GM06990 (cell line): ENCODE results near the gene LRRC32.
A peak's percentile ranks its signal among the peaks of the same experiment; 100 is the strongest.
"Not testable (repeated sequence)": the region's sequence is repeated elsewhere in the genome, so short reads cannot be mapped to it uniquely, and the experiment has no call there.

Experiments used
- DNase-seq: peaks from one replicate; pipeline ENCODE4 v3.0.0-alpha.2; 2011; ENCODE audit not compliant: insufficient read length; ENCODE audit errors: extremely low read depth
- H3K27me3 ChIP-seq: replicated peaks from 2 replicates; pipeline ENCODE4 v1.6.0; 2011; ENCODE audit warnings: low read length; ENCODE audit not compliant: control insufficient read depth, insufficient read depth
- H3K36me3 ChIP-seq: 2 replicates; pipeline ENCODE4 v1.5.1; 2011; ENCODE audit warnings: low read length; ENCODE audit not compliant: control insufficient read depth, insufficient read depth
- H3K4me3 ChIP-seq: replicated peaks from 2 replicates; pipeline ENCODE4 v1.5.1; 2011; ENCODE audit warnings: low read depth, mild to moderate bottlenecking, control low read depth, low read length
- CTCF ChIP-seq: IDR thresholded peaks from 2 replicates; pipeline ENCODE4 v1.5.1; 2011; ENCODE audit warnings: low read length, control low read depth, mild to moderate bottlenecking, inconsistent platforms; ENCODE audit not compliant: insufficient read depth, poor library complexity, severe bottlenecking

The LRRC32 gene

GRCh38 chr11:76612226-76612625 is 58.3 kb downstream of the LRRC32 start:
- no peaks in the 10 kb centered on the region; the same call in 1 of the 2 replicates for H3K27me3 ChIP-seq
- no peak overlapping the region for H3K4me3 ChIP-seq
- TF ChIP-seq CTCF: no peak
- H3K36me3 ChIP-seq: no peaks in the 10 kb centered on the region
- DNase-seq: no peak

GRCh38 chr11:76610871-76611475 is 59.6 kb downstream of the LRRC32 start:
- peak; percentile 4 for TF ChIP-seq CTCF
- no peak for DNase-seq
- H3K36me3 ChIP-seq: no peaks in the 10 kb centered on the region
- no peaks in the 10 kb centered on the region; the same call in 1 of the 2 replicates for H3K27me3 ChIP-seq
- H3K4me3 ChIP-seq: no peak overlapping the region

- TF ChIP-seq CTCF: no peak
- H3K27me3 ChIP-seq: no peaks in the 10 kb centered on the region; the same call in 1 of the 2 replicates
Observed at GRCh38 chr11:76610371-76610770, 60.2 kb downstream of the LRRC32 start.

GRCh38 chr11:76609736-76610370 is 60.7 kb downstream of the LRRC32 start:
- H3K27me3 ChIP-seq: no peaks in the 10 kb centered on the region; the same call in 1 of the 2 replicates
- no peak overlapping the region for H3K4me3 ChIP-seq
- no peak for DNase-seq
- no peak for TF ChIP-seq CTCF
- no peaks in the 10 kb centered on the region for H3K36me3 ChIP-seq

More at GRCh38 chr11:76610371-76610770, 60.2 kb downstream of the LRRC32 start:
- Histone ChIP-seq H3K36me3 (no peaks in the 10 kb centered on the region), H3K4me3 (no peak overlapping the region)
- no peak for DNase-seq

GRCh38 chr11:76608879-76609460 is 61.6 kb downstream of the LRRC32 start:
- H3K36me3 ChIP-seq, H3K27me3 ChIP-seq, H3K4me3 ChIP-seq, DNase-seq: not testable (repeated sequence)

GRCh38 chr11:76608228-76608627 is 62.3 kb downstream of the LRRC32 start:
- H3K4me3 ChIP-seq, DNase-seq, H3K36me3 ChIP-seq, H3K27me3 ChIP-seq: not testable (repeated sequence)
